Astrocyte (in vitro differentiated cells and primary cell): ENCODE data around the gene GHRHR.

Experiments
- EZH2 ChIP-seq: IDR thresholded peaks from 2 replicates; pipeline ENCODE4 v1.6.1; 2012; ENCODE audit warnings: mild to moderate bottlenecking, low read length, inconsistent platforms; ENCODE audit not compliant: insufficient read depth
- TF ChIP-seq, protein P1 (sequence below): IDR thresholded peaks from 2 replicates; pipeline ENCODE4 v1.5.1; 2011; ENCODE audit warnings: low read depth, mild to moderate bottlenecking, inconsistent platforms, low read length, moderate library complexity; ENCODE audit not compliant: insufficient read depth

- TF ChIP-seq EZH2 = no peak
- TF ChIP-seq, protein P1, sequence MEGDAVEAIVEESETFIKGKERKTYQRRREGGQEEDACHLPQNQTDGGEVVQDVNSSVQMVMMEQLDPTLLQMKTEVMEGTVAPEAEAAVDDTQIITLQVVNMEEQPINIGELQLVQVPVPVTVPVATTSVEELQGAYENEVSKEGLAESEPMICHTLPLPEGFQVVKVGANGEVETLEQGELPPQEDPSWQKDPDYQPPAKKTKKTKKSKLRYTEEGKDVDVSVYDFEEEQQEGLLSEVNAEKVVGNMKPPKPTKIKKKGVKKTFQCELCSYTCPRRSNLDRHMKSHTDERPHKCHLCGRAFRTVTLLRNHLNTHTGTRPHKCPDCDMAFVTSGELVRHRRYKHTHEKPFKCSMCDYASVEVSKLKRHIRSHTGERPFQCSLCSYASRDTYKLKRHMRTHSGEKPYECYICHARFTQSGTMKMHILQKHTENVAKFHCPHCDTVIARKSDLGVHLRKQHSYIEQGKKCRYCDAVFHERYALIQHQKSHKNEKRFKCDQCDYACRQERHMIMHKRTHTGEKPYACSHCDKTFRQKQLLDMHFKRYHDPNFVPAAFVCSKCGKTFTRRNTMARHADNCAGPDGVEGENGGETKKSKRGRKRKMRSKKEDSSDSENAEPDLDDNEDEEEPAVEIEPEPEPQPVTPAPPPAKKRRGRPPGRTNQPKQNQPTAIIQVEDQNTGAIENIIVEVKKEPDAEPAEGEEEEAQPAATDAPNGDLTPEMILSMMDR = no peak
These were observed 16.4 kb downstream of the GHRHR start for GRCh38 chr7:30980194-30980593.
